Measurements from ENCODE around the gene ETS2.

ETS2 gene

GRCh38 chr21:38773099-38774061 lies 32.3 kb upstream of the ETS2 start:
- Mint-ChIP-seq H3K36me3 (ENCODE audit: low read depth) (no peaks in the 10 kb centered on the region), H3K9me3 (no peaks in the 10 kb centered on the region), H3K4me1 (ENCODE audit: low read depth) (peaks cover 68% of the 10 kb centered on the region), H3K4me3 (no peak overlapping the region), H3K27ac (peak overlapping the region; percentile 49), H3K27me3 (peaks cover 5% of the 10 kb centered on the region)

GRCh38 chr21:38774152-38774551 lies 31.6 kb upstream of the ETS2 start:
- H3K27me3 Mint-ChIP-seq = peaks cover 5% of the 10 kb centered on the region
- no peak overlapping the region for H3K27ac Mint-ChIP-seq
- H3K4me1 Mint-ChIP-seq (ENCODE audit: low read depth) = peaks cover 62% of the 10 kb centered on the region
- no peaks in the 10 kb centered on the region for H3K36me3 Mint-ChIP-seq (ENCODE audit: low read depth)
- no peaks in the 10 kb centered on the region for H3K9me3 Mint-ChIP-seq
- no peak overlapping the region for H3K4me3 Mint-ChIP-seq

GRCh38 chr21:38774586-38775285 lies 31.0 kb upstream of the ETS2 start:
- Mint-ChIP-seq H3K27me3 (peaks cover 5% of the 10 kb centered on the region), H3K36me3 (ENCODE audit: low read depth) (no peaks in the 10 kb centered on the region), H3K4me1 (ENCODE audit: low read depth) (peaks cover 58% of the 10 kb centered on the region), H3K9me3 (no peaks in the 10 kb centered on the region), H3K4me3 (no peak overlapping the region), H3K27ac (no peak overlapping the region)

GRCh38 chr21:38775733-38776132 lies 30.0 kb upstream of the ETS2 start:
- Mint-ChIP-seq H3K27me3 (peaks cover 5% of the 10 kb centered on the region), H3K4me1 (ENCODE audit: low read depth) (peaks cover 62% of the 10 kb centered on the region), H3K9me3 (no peaks in the 10 kb centered on the region), H3K36me3 (ENCODE audit: low read depth) (no peaks in the 10 kb centered on the region), H3K4me3 (no peak overlapping the region), H3K27ac (no peak overlapping the region)

- peak overlapping the region; percentile 53 for H3K27ac Mint-ChIP-seq
- H3K27me3 Mint-ChIP-seq = peaks cover 10% of the 10 kb centered on the region
- H3K9me3 Mint-ChIP-seq = peaks cover 5% of the 10 kb centered on the region
- H3K36me3 Mint-ChIP-seq (ENCODE audit: low read depth) = peaks cover 5% of the 10 kb centered on the region
- H3K4me1 Mint-ChIP-seq (ENCODE audit: low read depth) = peaks cover 62% of the 10 kb centered on the region
- no peak overlapping the region for H3K4me3 Mint-ChIP-seq
Observed at GRCh38 chr21:38777015-38777414, 28.7 kb upstream of the ETS2 start.

GRCh38 chr21:38777531-38777930 lies 28.2 kb upstream of the ETS2 start:
- H3K4me3 Mint-ChIP-seq = peak overlapping the region; percentile 0
- peaks cover 13% of the 10 kb centered on the region for H3K27me3 Mint-ChIP-seq
- H3K36me3 Mint-ChIP-seq (ENCODE audit: low read depth) = peaks cover 8% of the 10 kb centered on the region
- H3K9me3 Mint-ChIP-seq = peaks cover 10% of the 10 kb centered on the region
- peak overlapping the region; percentile 53 for H3K27ac Mint-ChIP-seq
- H3K4me1 Mint-ChIP-seq (ENCODE audit: low read depth) = peaks cover 59% of the 10 kb centered on the region

- peaks cover 43% of the 10 kb centered on the region for H3K4me1 Mint-ChIP-seq (ENCODE audit: low read depth)
- H3K27me3 Mint-ChIP-seq = peaks cover 13% of the 10 kb centered on the region
- H3K4me3 Mint-ChIP-seq = no peak overlapping the region
- peaks cover 15% of the 10 kb centered on the region for H3K9me3 Mint-ChIP-seq
- H3K27ac Mint-ChIP-seq = peak overlapping the region; percentile 32
- H3K36me3 Mint-ChIP-seq (ENCODE audit: low read depth) = peaks cover 12% of the 10 kb centered on the region
Observed at GRCh38 chr21:38780879-38781278, 24.9 kb upstream of the ETS2 start.

GRCh38 chr21:38784458-38785266 lies 21.1 kb upstream of the ETS2 start:
- H3K4me3 Mint-ChIP-seq = no peak overlapping the region
- H3K4me1 Mint-ChIP-seq (ENCODE audit: low read depth) = peaks cover 22% of the 10 kb centered on the region
- H3K36me3 Mint-ChIP-seq (ENCODE audit: low read depth) = peaks cover 12% of the 10 kb centered on the region
- peaks cover 8% of the 10 kb centered on the region for H3K27me3 Mint-ChIP-seq
- H3K27ac Mint-ChIP-seq = no peak overlapping the region
- peaks cover 15% of the 10 kb centered on the region for H3K9me3 Mint-ChIP-seq

- H3K4me3 Mint-ChIP-seq = no peak overlapping the region
- no peak overlapping the region for H3K27ac Mint-ChIP-seq
- H3K9me3 Mint-ChIP-seq = peaks cover 15% of the 10 kb centered on the region
- H3K36me3 Mint-ChIP-seq (ENCODE audit: low read depth) = peaks cover 12% of the 10 kb centered on the region
- peaks cover 13% of the 10 kb centered on the region for H3K4me1 Mint-ChIP-seq (ENCODE audit: low read depth)
- peaks cover 8% of the 10 kb centered on the region for H3K27me3 Mint-ChIP-seq
Observed at GRCh38 chr21:38785483-38785882, 20.2 kb upstream of the ETS2 start.

- H3K27ac Mint-ChIP-seq = no peak overlapping the region
- peaks cover 10% of the 10 kb centered on the region for H3K9me3 Mint-ChIP-seq
- no peak overlapping the region for H3K4me3 Mint-ChIP-seq
- peaks cover 3% of the 10 kb centered on the region for H3K27me3 Mint-ChIP-seq
- H3K36me3 Mint-ChIP-seq (ENCODE audit: low read depth) = peaks cover 7% of the 10 kb centered on the region
- peaks cover 13% of the 10 kb centered on the region for H3K4me1 Mint-ChIP-seq (ENCODE audit: low read depth)
Observed at GRCh38 chr21:38787016-38787415, 18.7 kb upstream of the ETS2 start.

GRCh38 chr21:38787461-38788274 lies 18.1 kb upstream of the ETS2 start:
- Mint-ChIP-seq H3K9me3 (peaks cover 5% of the 10 kb centered on the region), H3K27ac (no peak overlapping the region), H3K4me1 (ENCODE audit: low read depth) (peaks cover 13% of the 10 kb centered on the region), H3K36me3 (ENCODE audit: low read depth) (peaks cover 4% of the 10 kb centered on the region), H3K4me3 (no peak overlapping the region), H3K27me3 (no peaks in the 10 kb centered on the region)

- no peak overlapping the region for H3K27ac Mint-ChIP-seq
- H3K4me3 Mint-ChIP-seq = no peak overlapping the region
- H3K9me3 Mint-ChIP-seq = no peaks in the 10 kb centered on the region
- peaks cover 13% of the 10 kb centered on the region for H3K4me1 Mint-ChIP-seq (ENCODE audit: low read depth)
- H3K27me3 Mint-ChIP-seq = no peaks in the 10 kb centered on the region
- no peaks in the 10 kb centered on the region for H3K36me3 Mint-ChIP-seq (ENCODE audit: low read depth)
Observed at GRCh38 chr21:38788275-38788905, 17.3 kb upstream of the ETS2 start.

GRCh38 chr21:38789275-38789674 lies 16.5 kb upstream of the ETS2 start:
- H3K36me3 Mint-ChIP-seq (ENCODE audit: low read depth) = no peaks in the 10 kb centered on the region
- H3K27ac Mint-ChIP-seq = peak overlapping the region; percentile 16
- no peaks in the 10 kb centered on the region for H3K9me3 Mint-ChIP-seq
- H3K27me3 Mint-ChIP-seq = no peaks in the 10 kb centered on the region
- H3K4me3 Mint-ChIP-seq = no peak overlapping the region
- H3K4me1 Mint-ChIP-seq (ENCODE audit: low read depth) = peaks cover 13% of the 10 kb centered on the region

- Mint-ChIP-seq H3K36me3 (ENCODE audit: low read depth) (no peaks in the 10 kb centered on the region), H3K27ac (no peak overlapping the region), H3K4me3 (no peak overlapping the region), H3K27me3 (no peaks in the 10 kb centered on the region), H3K4me1 (ENCODE audit: low read depth) (peaks cover 13% of the 10 kb centered on the region), H3K9me3 (no peaks in the 10 kb centered on the region)
Observed at GRCh38 chr21:38790059-38790458, 15.7 kb upstream of the ETS2 start.
